ENCODE results near the gene THAP11.
A peak's percentile ranks its signal among the peaks of the same experiment; 100 is the strongest.

- TF ChIP-seq CREB1 (CRISPR knock-in tag; IDR thresholded peaks at IDR 0.05) (no peak), CTCF (IDR thresholded peaks at IDR 0.05) (no peak), RELA (CRISPR knock-in tag; IDR thresholded peaks at IDR 0.05; ENCODE audit: borderline replicate concordance) (no peak), ZNF121 (CRISPR knock-in tag; IDR thresholded peaks at IDR 0.05) (no peak), ARID4B (CRISPR knock-in tag; IDR thresholded peaks at IDR 0.05; ENCODE audit: borderline replicate concordance) (no peak), FOXP1 (CRISPR knock-in tag; IDR thresholded peaks at IDR 0.05; ENCODE audit: borderline replicate concordance) (peak; percentile 76), SP1 (CRISPR knock-in tag; conservative IDR thresholded peaks at IDR 0.05) (no peak; the same call in 1 of the 2 replicates), ZMAT4 (CRISPR knock-in tag; IDR thresholded peaks at IDR 0.05) (no peak), GABPB1 (CRISPR knock-in tag; IDR thresholded peaks at IDR 0.05) (no peak), ZSCAN18 (CRISPR knock-in tag; IDR thresholded peaks at IDR 0.05) (no peak), USF1 (CRISPR knock-in tag; IDR thresholded peaks at IDR 0.05) (no peak), ZNF232 (CRISPR knock-in tag; IDR thresholded peaks at IDR 0.05) (no peak)
These were observed 606 bp downstream of the THAP11 start for GRCh38 chr16:67842509-67843342.
